ENCODE measurements around the gene RWDD2A.

Gene RWDD2A

GRCh38 chr6:83226517-83226916 is 33.4 kb downstream of the RWDD2A start:
- no peak for ATAC-seq
- H3K9me3 Mint-ChIP-seq = no peaks in the 10 kb centered on the region
- H3K4me3 Mint-ChIP-seq = no peak overlapping the region
- H3K27ac Mint-ChIP-seq = no peak overlapping the region
- H3K27me3 Mint-ChIP-seq = no peaks in the 10 kb centered on the region
- H3K4me1 Mint-ChIP-seq = no peaks in the 10 kb centered on the region
- H3K36me3 Mint-ChIP-seq = no peaks in the 10 kb centered on the region

- no peaks in the 10 kb centered on the region for H3K4me1 Mint-ChIP-seq
- ATAC-seq = no peak
- H3K4me3 Mint-ChIP-seq = no peak overlapping the region
- no peaks in the 10 kb centered on the region for H3K36me3 Mint-ChIP-seq
- H3K9me3 Mint-ChIP-seq = no peaks in the 10 kb centered on the region
- H3K27ac Mint-ChIP-seq = no peak overlapping the region
- peaks cover 18% of the 10 kb centered on the region for H3K27me3 Mint-ChIP-seq
Observed at GRCh38 chr6:83231146-83231545, 38.0 kb downstream of the RWDD2A start.

- no peak overlapping the region for H3K27ac Mint-ChIP-seq
- H3K27me3 Mint-ChIP-seq = peaks cover 12% of the 10 kb centered on the region
- peaks cover 4% of the 10 kb centered on the region for H3K9me3 Mint-ChIP-seq
- no peak overlapping the region for H3K4me3 Mint-ChIP-seq
- no peaks in the 10 kb centered on the region for H3K4me1 Mint-ChIP-seq
- H3K36me3 Mint-ChIP-seq = no peaks in the 10 kb centered on the region
- no peak for ATAC-seq
Observed at GRCh38 chr6:83247471-83247870, 54.3 kb downstream of the RWDD2A start.
